GM12878 (cell line): ENCODE measurements around the gene SMC5. TPM values are rescaled to one million over a fixed set of nuclear protein-coding genes. Genes with fewer than 3 reads are reported as not detected.

ENCODE experiments used
- ATAC-seq: fragments of 200-7000 bp; cut with Tn5 transposase; 3 replicates; pipeline ENCODE4 v1.9.1; 2020; ENCODE audit warnings: mild to moderate bottlenecking, moderate library complexity
- BruUV-seq: library from RNA; stranded (reverse); fragments of 400-500 nt; replicated peaks from 2 replicates; lab custom pipeline; 2021; lab: Mats Ljungman, UMichigan
- CTCF ChIA-PET: fragments of 300-600 bp; sonication (Branson Sonifier 250); formaldehyde crosslinking; extraction: SDS; loops from one replicate; lab custom pipeline; 2021; ENCODE audit warnings: inconsistent platforms; lab: Yijun Ruan, JAX
- POLR2A ChIA-PET: fragments of 350-600 bp; formaldehyde crosslinking; extraction: SDS; loops from one replicate; lab custom pipeline; 2021; ENCODE audit warnings: inconsistent platforms; lab: Charles Lee
- RAD21 ChIA-PET: fragments of 300-600 bp; sonication (Branson Sonifier 250); formaldehyde crosslinking; loops from one replicate; lab custom pipeline; 2023; ENCODE audit warnings: antibody characterized with exemption; ENCODE audit not compliant: unreplicated experiment; lab: Charles Lee
- SMC1A ChIA-PET: fragments of 300-600 bp; sonication (Branson Sonifier 250); formaldehyde crosslinking; loops from one replicate; lab custom pipeline; 2023; ENCODE audit not compliant: unreplicated experiment, uncharacterized antibody; lab: Charles Lee
- DNase-seq: peaks from one replicate; pipeline ENCODE4 v3.0.0-alpha.2; 2011; ENCODE audit warnings: low read depth, low spot score
- FAIRE-seq: peaks from 3 replicates; lab custom pipeline; 2011; peaks lifted over from hg19 to GRCh38; lab: Jason Lieb, UNC
- H2AFZ ChIP-seq: 2 replicates; pipeline ENCODE4 v1.6.0; 2011; ENCODE audit warnings: low read depth, low read length, control low read depth; ENCODE audit not compliant: control insufficient read depth
- H3K27ac ChIP-seq: 2 replicates; pipeline ENCODE4 v1.5.1; 2011; ENCODE audit warnings: control low read depth; ENCODE audit not compliant: control insufficient read depth, insufficient read depth
- H3K27me3 ChIP-seq, 2 experiments: replicated peaks in 1 of 2; 2 replicates each; pipeline versions ENCODE4 v1.6.0 to v1.6.1; 2011; ENCODE audit warnings: low read length in 1 of 2; ENCODE audit not compliant: control insufficient read depth in 2 of 2, insufficient read depth in 2 of 2
- H3K36me3 ChIP-seq, 2 experiments: 2 replicates each; pipeline ENCODE4 v1.5.1; 2011; ENCODE audit warnings: low read length in 1 of 2; ENCODE audit not compliant: control insufficient read depth in 2 of 2, insufficient read depth in 2 of 2
- H3K4me1 ChIP-seq: 2 replicates; pipeline ENCODE4 v1.6.1; 2011; ENCODE audit warnings: mild to moderate bottlenecking, low read length, moderate library complexity, mixed read lengths; ENCODE audit not compliant: control insufficient read depth, insufficient read depth
- H3K4me2 ChIP-seq: 2 replicates; pipeline ENCODE4 v1.6.0; 2011; ENCODE audit warnings: control low read depth; ENCODE audit not compliant: control insufficient read depth, insufficient read depth
- H3K4me3 ChIP-seq: fragments of 200-600 bp; sonication (generic); 2 replicates; pipeline ENCODE4 v1.5.1; 2016
- H3K79me2 ChIP-seq: 2 replicates; pipeline ENCODE4 v1.6.0; 2011; ENCODE audit warnings: low read length; ENCODE audit not compliant: control insufficient read depth, insufficient read depth
- H3K9ac ChIP-seq: 2 replicates; pipeline ENCODE4 v1.8.0; 2011; ENCODE audit warnings: low read length, control low read depth, mixed read lengths; ENCODE audit not compliant: control insufficient read depth, insufficient read depth
- H3K9me3 ChIP-seq: replicated peaks from 3 replicates; pipeline ENCODE4 v1.5.1; 2011; ENCODE audit warnings: mild to moderate bottlenecking, low read length; ENCODE audit not compliant: control insufficient read depth, insufficient read depth
- H4K20me1 ChIP-seq: 2 replicates; pipeline ENCODE4 v1.6.0; 2011; ENCODE audit not compliant: control insufficient read depth, insufficient read depth
- BHLHE40 ChIP-seq, 2 experiments: fragments of 450-650 bp in 1 of 2; IDR thresholded peaks; 2 replicates each; pipeline ENCODE4 v1.6.1; 2011 to 2017; ENCODE audit warnings: low read depth in 2 of 2, borderline replicate concordance in 1 of 2, improper control_type of control experiment in 1 of 2, low read length in 1 of 2, mild to moderate bottlenecking in 1 of 2
- MTA2 ChIP-seq: fragments of 450-650 bp; IDR thresholded peaks from 2 replicates; pipeline ENCODE4 v1.6.1; 2016; ENCODE audit warnings: low read depth, mild to moderate bottlenecking, moderate library complexity
- MYB ChIP-seq: fragments of 150-350 bp; IDR thresholded peaks from 2 replicates; pipeline ENCODE4 v1.6.1; 2014; ENCODE audit warnings: mild to moderate bottlenecking, low read depth, low read length, borderline replicate concordance
- NBN ChIP-seq: fragments of 450-650 bp; IDR thresholded peaks from 2 replicates; pipeline ENCODE4 v1.6.1; 2016
- RAD51 ChIP-seq: fragments of 450-650 bp; IDR thresholded peaks from 2 replicates; pipeline ENCODE4 v1.6.1; 2016; ENCODE audit warnings: moderate library complexity, mild to moderate bottlenecking, inconsistent platforms
- RBBP5 ChIP-seq: fragments of 200-600 bp; sonication (generic); conservative IDR thresholded peaks from 2 replicates; pipeline ENCODE4 v1.6.1; 2016
- TCF12 ChIP-seq: IDR thresholded peaks from 2 replicates; pipeline ENCODE4 v1.6.1; 2011; ENCODE audit warnings: low read depth, mild to moderate bottlenecking, low read length
- ZNF24 ChIP-seq: fragments of 450-650 bp; IDR thresholded peaks from 2 replicates; pipeline ENCODE4 v1.6.1; 2017; ENCODE audit warnings: antibody characterized with exemption, mild to moderate bottlenecking
- ZNF622 ChIP-seq: fragments of 450-650 bp; IDR thresholded peaks from 2 replicates; pipeline ENCODE4 v1.6.1; 2017; ENCODE audit warnings: mild to moderate bottlenecking, inconsistent platforms
- WGBS: methylation state at CpG from one replicate; pipeline ENCODE4 v1.1.6; 2016; ENCODE audit warnings: low lambda C conversion rate; ENCODE audit not compliant: insufficient replicate concordance, insufficient coverage; ENCODE audit errors: missing lambda C conversion rate; 5-methylcytosine and 5-hydroxymethylcytosine counted together
- in situ Hi-C: fragments of 300-500 bp; cut with MboI; formaldehyde crosslinking; loops from 9 replicates; pipeline ENCODE4 v1.14.3; 2018; ENCODE audit warnings: mixed read lengths
- intact Hi-C: fragments of 100-400 bp; cut with micrococcal nuclease; formaldehyde crosslinking; loops from one replicate; pipeline ENCODE4 v1.14.2; 2022; ENCODE audit not compliant: unreplicated experiment
- polyA plus RNA-seq, 11 experiments: library from polyadenylated mRNA; depleted of rRNA in 4 of 11; unstranded in 6 of 11; stranded (reverse) in 5 of 11; fragments of >200 nt; fragmentation: Nextera tagmentation in 4 of 11; fragmentation: Illumina TruSeq in 1 of 11; extraction: Ambion mirVana in 4 of 11; extraction: Trizol in 1 of 11; gene quantifications; 1 replicate in 1 of 11; 2 replicates in 10 of 11; pipeline versions ENCODE4 v1.2.1 to v1.2.3, GENCODE V29; 2011 to 2016; ENCODE audit warnings: inconsistent platforms in 2 of 11, missing spikeins in 2 of 11, low read depth in 1 of 11
- total RNA-seq, 4 experiments: library from RNA; depleted of rRNA in 3 of 4; stranded (reverse); fragments of >200 nt in 3 of 4; fragmentation: Illumina TruSeq in 1 of 4; extraction: Trizol in 1 of 4; gene quantifications; 2 replicates each; pipeline versions ENCODE4 v1.2.1 to v1.2.3, GENCODE V29; 2013 to 2021
- TF ChIP-seq, protein P1 (sequence below): fragments of 450-650 bp; IDR thresholded peaks from 2 replicates; pipeline ENCODE4 v1.6.1; 2017; ENCODE audit warnings: mild to moderate bottlenecking, moderate library complexity
- TF ChIP-seq, protein P2 (sequence below): fragments of 450-650 bp; formaldehyde crosslinking; IDR thresholded peaks from 2 replicates; pipeline ENCODE4 v1.4.0; 2020; ENCODE audit warnings: mild to moderate bottlenecking, moderate library complexity
- TF ChIP-seq, protein P3 (sequence below): IDR thresholded peaks from 2 replicates; pipeline ENCODE4 v1.6.1; 2011; ENCODE audit warnings: mild to moderate bottlenecking, low read depth, low read length, moderate library complexity; ENCODE audit not compliant: insufficient replicate concordance

The SMC5 gene
- total and polyA plus RNA-seq, 10 of the 15 experiments (the other 5 are each of a cell fraction or from before 2014, with no cell fraction given) = 6.5 to 47.1 (median 22.9) TPM

DNA sequence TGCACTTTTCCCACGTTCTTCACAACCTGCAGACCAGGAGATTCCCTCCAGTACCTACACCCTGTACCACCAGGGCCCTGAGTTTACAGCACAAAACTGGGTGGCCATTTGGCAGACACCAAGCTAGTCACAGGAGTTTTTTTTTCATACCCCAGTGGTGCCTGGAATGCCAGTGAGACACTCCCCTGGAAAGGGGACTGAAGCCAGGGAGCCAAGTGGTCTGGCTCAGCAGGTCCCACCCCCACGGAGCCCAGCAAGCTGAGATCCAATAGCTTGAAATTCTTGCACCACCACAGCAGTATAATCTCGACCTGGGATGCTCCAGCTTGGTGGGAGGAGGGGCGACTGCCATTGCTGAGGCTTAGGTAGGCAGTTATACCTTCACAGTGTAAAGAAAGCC, 26.3 kb upstream of the SMC5 start:
- DNase-seq = no peak
- no peak overlapping the region for H3K4me3 ChIP-seq
- no peak for FAIRE-seq
- no peaks in the 10 kb centered on the region for H3K27me3 ChIP-seq
- H4K20me1 ChIP-seq = no peaks in the 10 kb centered on the region
- ChIA-PET CTCF (no interaction called here), POLR2A (no interaction called here), SMC1A (no interaction called here), RAD21 (no interaction called here)
- H3K9me3 ChIP-seq = no peaks in the 10 kb centered on the region
- no peak for ATAC-seq
- WGBS = 0% methylated on average over 4 of the region's 4 CpGs
- no peaks in the 10 kb centered on the region for H3K79me2 ChIP-seq
- H3K36me3 ChIP-seq = no peaks in the 10 kb centered on the region
- no peaks in the 10 kb centered on the region for H3K4me1 ChIP-seq
- H2AFZ ChIP-seq = no peak overlapping the region
- H3K9ac ChIP-seq = no peak overlapping the region
- no TSS peak for BruUV-seq
- no peak overlapping the region for H3K27ac ChIP-seq
- intact Hi-C loops = loop anchor here (10.0 kb wide), 1 partner anchor 58 kb away; no protein-coding TSS in a partner anchor
- no peak overlapping the region for H3K4me2 ChIP-seq
- no peak for TF ChIP-seq MTA2
- TF ChIP-seq, protein P1, sequence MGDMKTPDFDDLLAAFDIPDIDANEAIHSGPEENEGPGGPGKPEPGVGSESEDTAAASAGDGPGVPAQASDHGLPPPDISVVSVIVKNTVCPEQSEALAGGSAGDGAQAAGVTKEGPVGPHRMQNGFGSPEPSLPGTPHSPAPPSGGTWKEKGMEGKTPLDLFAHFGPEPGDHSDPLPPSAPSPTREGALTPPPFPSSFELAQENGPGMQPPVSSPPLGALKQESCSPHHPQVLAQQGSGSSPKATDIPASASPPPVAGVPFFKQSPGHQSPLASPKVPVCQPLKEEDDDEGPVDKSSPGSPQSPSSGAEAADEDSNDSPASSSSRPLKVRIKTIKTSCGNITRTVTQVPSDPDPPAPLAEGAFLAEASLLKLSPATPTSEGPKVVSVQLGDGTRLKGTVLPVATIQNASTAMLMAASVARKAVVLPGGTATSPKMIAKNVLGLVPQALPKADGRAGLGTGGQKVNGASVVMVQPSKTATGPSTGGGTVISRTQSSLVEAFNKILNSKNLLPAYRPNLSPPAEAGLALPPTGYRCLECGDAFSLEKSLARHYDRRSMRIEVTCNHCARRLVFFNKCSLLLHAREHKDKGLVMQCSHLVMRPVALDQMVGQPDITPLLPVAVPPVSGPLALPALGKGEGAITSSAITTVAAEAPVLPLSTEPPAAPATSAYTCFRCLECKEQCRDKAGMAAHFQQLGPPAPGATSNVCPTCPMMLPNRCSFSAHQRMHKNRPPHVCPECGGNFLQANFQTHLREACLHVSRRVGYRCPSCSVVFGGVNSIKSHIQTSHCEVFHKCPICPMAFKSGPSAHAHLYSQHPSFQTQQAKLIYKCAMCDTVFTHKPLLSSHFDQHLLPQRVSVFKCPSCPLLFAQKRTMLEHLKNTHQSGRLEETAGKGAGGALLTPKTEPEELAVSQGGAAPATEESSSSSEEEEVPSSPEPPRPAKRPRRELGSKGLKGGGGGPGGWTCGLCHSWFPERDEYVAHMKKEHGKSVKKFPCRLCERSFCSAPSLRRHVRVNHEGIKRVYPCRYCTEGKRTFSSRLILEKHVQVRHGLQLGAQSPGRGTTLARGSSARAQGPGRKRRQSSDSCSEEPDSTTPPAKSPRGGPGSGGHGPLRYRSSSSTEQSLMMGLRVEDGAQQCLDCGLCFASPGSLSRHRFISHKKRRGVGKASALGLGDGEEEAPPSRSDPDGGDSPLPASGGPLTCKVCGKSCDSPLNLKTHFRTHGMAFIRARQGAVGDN = no peak
- no peak for TF ChIP-seq RAD51
- TF ChIP-seq MYB = no peak
- TF ChIP-seq, protein P2, sequence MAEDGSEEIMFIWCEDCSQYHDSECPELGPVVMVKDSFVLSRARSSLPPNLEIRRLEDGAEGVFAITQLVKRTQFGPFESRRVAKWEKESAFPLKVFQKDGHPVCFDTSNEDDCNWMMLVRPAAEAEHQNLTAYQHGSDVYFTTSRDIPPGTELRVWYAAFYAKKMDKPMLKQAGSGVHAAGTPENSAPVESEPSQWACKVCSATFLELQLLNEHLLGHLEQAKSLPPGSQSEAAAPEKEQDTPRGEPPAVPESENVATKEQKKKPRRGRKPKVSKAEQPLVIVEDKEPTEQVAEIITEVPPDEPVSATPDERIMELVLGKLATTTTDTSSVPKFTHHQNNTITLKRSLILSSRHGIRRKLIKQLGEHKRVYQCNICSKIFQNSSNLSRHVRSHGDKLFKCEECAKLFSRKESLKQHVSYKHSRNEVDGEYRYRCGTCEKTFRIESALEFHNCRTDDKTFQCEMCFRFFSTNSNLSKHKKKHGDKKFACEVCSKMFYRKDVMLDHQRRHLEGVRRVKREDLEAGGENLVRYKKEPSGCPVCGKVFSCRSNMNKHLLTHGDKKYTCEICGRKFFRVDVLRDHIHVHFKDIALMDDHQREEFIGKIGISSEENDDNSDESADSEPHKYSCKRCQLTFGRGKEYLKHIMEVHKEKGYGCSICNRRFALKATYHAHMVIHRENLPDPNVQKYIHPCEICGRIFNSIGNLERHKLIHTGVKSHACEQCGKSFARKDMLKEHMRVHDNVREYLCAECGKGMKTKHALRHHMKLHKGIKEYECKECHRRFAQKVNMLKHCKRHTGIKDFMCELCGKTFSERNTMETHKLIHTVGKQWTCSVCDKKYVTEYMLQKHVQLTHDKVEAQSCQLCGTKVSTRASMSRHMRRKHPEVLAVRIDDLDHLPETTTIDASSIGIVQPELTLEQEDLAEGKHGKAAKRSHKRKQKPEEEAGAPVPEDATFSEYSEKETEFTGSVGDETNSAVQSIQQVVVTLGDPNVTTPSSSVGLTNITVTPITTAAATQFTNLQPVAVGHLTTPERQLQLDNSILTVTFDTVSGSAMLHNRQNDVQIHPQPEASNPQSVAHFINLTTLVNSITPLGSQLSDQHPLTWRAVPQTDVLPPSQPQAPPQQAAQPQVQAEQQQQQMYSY = no peak
- no peak for TF ChIP-seq ZNF24
- TF ChIP-seq BHLHE40 (IDR thresholded peaks at IDR 0.05; ENCODE audit: borderline replicate concordance in 1 of 2, low read depth in 2 of 2, low read length in 1 of 2) = no peak
- no peak for TF ChIP-seq RBBP5
- no peak for TF ChIP-seq TCF12
- TF ChIP-seq NBN = no peak
- TF ChIP-seq, protein P3, sequence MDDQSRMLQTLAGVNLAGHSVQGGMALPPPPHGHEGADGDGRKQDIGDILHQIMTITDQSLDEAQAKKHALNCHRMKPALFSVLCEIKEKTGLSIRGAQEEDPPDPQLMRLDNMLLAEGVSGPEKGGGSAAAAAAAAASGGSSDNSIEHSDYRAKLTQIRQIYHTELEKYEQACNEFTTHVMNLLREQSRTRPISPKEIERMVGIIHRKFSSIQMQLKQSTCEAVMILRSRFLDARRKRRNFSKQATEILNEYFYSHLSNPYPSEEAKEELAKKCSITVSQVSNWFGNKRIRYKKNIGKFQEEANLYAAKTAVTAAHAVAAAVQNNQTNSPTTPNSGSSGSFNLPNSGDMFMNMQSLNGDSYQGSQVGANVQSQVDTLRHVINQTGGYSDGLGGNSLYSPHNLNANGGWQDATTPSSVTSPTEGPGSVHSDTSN = no peak
- TF ChIP-seq ZNF622 = no peak
- in situ Hi-C loops = no loop called here
